SK-N-SH (cell line): ENCODE data around the gene ERBB2. TPM values are rescaled to one million over a fixed set of nuclear protein-coding genes. Genes with fewer than 3 reads are reported as not detected.

ENCODE experiments used
- CTCF ChIA-PET: fragments of 300-600, 350-600 bp; formaldehyde crosslinking; extraction: SDS; loops from one replicate; lab custom pipeline; 2021; lab: Yijun Ruan, JAX
- POLR2A ChIA-PET: fragments of 350-600 bp; sonication (Branson Sonifier 250); formaldehyde crosslinking; extraction: SDS; loops from one replicate; lab custom pipeline; 2020; ENCODE audit warnings: antibody characterized with exemption, inconsistent platforms; lab: Yijun Ruan, JAX
- DNase-seq: peaks from one replicate; pipeline ENCODE4 v3.0.0; 2012
- H2AFZ ChIP-seq: fragments of 200-600 bp; sonication (generic); 2 replicates; pipeline ENCODE4 v1.8.1; 2016; ENCODE audit warnings: antibody characterized with exemption, mild to moderate bottlenecking, low read depth
- H3F3A ChIP-seq: fragments of 200-600 bp; sonication (generic); replicated peaks from 2 replicates; pipeline ENCODE3; 2016; ENCODE audit warnings: antibody characterized with exemption, mild to moderate bottlenecking; ENCODE audit not compliant: insufficient read depth
- H3K27ac ChIP-seq, 2 experiments: fragments of 200-500 bp in 1 of 2; fragments of 200-600 bp in 1 of 2; sonication (Bioruptor generic) in 1 of 2; sonication (generic), shearing (Covaris generic) in 1 of 2; 2 replicates each; pipeline versions ENCODE4 v1.5.1 to v1.6.1; 2014 to 2016; ENCODE audit warnings: low read depth in 2 of 2, inconsistent platforms in 1 of 2, low read length in 1 of 2, mild to moderate bottlenecking in 1 of 2, mixed read lengths in 1 of 2
- H3K27me3 ChIP-seq: fragments of 200-600 bp; sonication (generic), shearing (Covaris generic); 2 replicates; pipeline ENCODE4 v1.6.1; 2016; ENCODE audit warnings: mixed run types; ENCODE audit not compliant: insufficient read depth
- H3K36me3 ChIP-seq, 2 experiments: fragments of 200-500 bp in 1 of 2; fragments of 200-600 bp in 1 of 2; sonication (Bioruptor generic) in 1 of 2; sonication (generic) in 1 of 2; replicated peaks in 1 of 2; 2 replicates each; pipeline versions ENCODE3 to v1.5.1; 2014 to 2016; ENCODE audit warnings: low read length in 1 of 2, mild to moderate bottlenecking in 1 of 2; ENCODE audit not compliant: insufficient read depth in 2 of 2, control insufficient read depth in 1 of 2
- H3K4me1 ChIP-seq, 2 experiments: fragments of 200-500 bp in 1 of 2; fragments of 200-600 bp in 1 of 2; sonication (Bioruptor generic) in 1 of 2; sonication (generic), shearing (Covaris generic) in 1 of 2; 2 replicates each; pipeline versions ENCODE4 v1.5.1 to v1.6.1; 2014 to 2016; ENCODE audit warnings: low read depth in 1 of 2, low read length in 1 of 2, mixed run types in 1 of 2; ENCODE audit not compliant: insufficient read depth in 2 of 2, control insufficient read depth in 1 of 2
- H3K4me2 ChIP-seq: fragments of 200-600 bp; sonication (generic), shearing (Covaris generic); 2 replicates; pipeline ENCODE4 v1.6.1; 2017; ENCODE audit warnings: mixed run types
- H3K4me3 ChIP-seq, 2 experiments: fragments of 200-500 bp in 1 of 2; fragments of 200-600 bp in 1 of 2; sonication (Bioruptor generic) in 1 of 2; sonication (generic), shearing (Covaris generic) in 1 of 2; 2 replicates each; pipeline versions ENCODE4 v1.5.1 to v1.8.1; 2014 to 2016; ENCODE audit warnings: low read depth in 2 of 2, inconsistent platforms in 1 of 2, low read length in 1 of 2, mild to moderate bottlenecking in 1 of 2, mixed read lengths in 1 of 2, moderate library complexity in 1 of 2
- H3K79me2 ChIP-seq: fragments of 200-600 bp; sonication (generic); 2 replicates; pipeline ENCODE4 v1.8.1; 2017; ENCODE audit warnings: mild to moderate bottlenecking; ENCODE audit not compliant: insufficient read depth
- H3K9ac ChIP-seq: fragments of 200-600 bp; sonication (generic); 2 replicates; pipeline ENCODE4 v1.6.1; 2017; ENCODE audit warnings: mixed run types
- H3K9me2 ChIP-seq: fragments of 200-600 bp; sonication (generic); 2 replicates; pipeline ENCODE4 v1.6.1; 2017; ENCODE audit warnings: mixed run types
- H3K9me3 ChIP-seq: fragments of 200-600 bp; sonication (generic); 2 replicates; pipeline ENCODE4 v1.6.1; 2017; ENCODE audit warnings: mixed run types, mild to moderate bottlenecking, moderate library complexity
- H4K20me1 ChIP-seq: fragments of 200-600 bp; sonication (generic); 2 replicates; pipeline ENCODE4 v1.6.1; 2017; ENCODE audit warnings: mild to moderate bottlenecking, mixed run types; ENCODE audit not compliant: insufficient read depth
- CHD2 ChIP-seq: fragments of 150-350 bp; IDR thresholded peaks from 2 replicates; pipeline ENCODE4 v1.6.1; 2018; ENCODE audit warnings: low read length; ENCODE audit not compliant: partially characterized antibody
- ELF1 ChIP-seq: IDR thresholded peaks from 2 replicates; pipeline ENCODE4 v1.4.0; 2012
- EP300 ChIP-seq, 2 experiments: IDR thresholded peaks; 2 replicates each; pipeline versions ENCODE4 v1.4.0 to v1.6.1; 2012; ENCODE audit warnings: borderline replicate concordance in 1 of 2, low read depth in 1 of 2, low read length in 1 of 2
- FOXJ3 ChIP-seq: sonication (generic); formaldehyde crosslinking; IDR thresholded peaks from 2 replicates; pipeline ENCODE4 v1.5.1; 2020; ENCODE audit warnings: mild to moderate bottlenecking, missing genetic modification reagents
- GABPA ChIP-seq: IDR thresholded peaks from 2 replicates; pipeline ENCODE4 v1.4.0; 2012; ENCODE audit warnings: low read depth, mild to moderate bottlenecking
- IRF3 ChIP-seq: fragments of 150-350 bp; IDR thresholded peaks from 2 replicates; pipeline ENCODE4 v1.6.1; 2016; ENCODE audit warnings: mild to moderate bottlenecking, low read depth, low read length
- MEF2A ChIP-seq: IDR thresholded peaks from 2 replicates; pipeline ENCODE4 v1.4.0; 2012; ENCODE audit warnings: low read depth, borderline replicate concordance
- NRF1 ChIP-seq: IDR thresholded peaks from 2 replicates; pipeline ENCODE4 v1.6.1; 2012; ENCODE audit warnings: low read depth, mild to moderate bottlenecking, low read length
- PBX3 ChIP-seq: IDR thresholded peaks from 2 replicates; pipeline ENCODE4; 2012
- RAD21 ChIP-seq: IDR thresholded peaks from 2 replicates; pipeline ENCODE4 v1.6.1; 2012; ENCODE audit warnings: mild to moderate bottlenecking, low read length
- RFX5 ChIP-seq: IDR thresholded peaks from 2 replicates; pipeline ENCODE4 v1.6.1; 2012; ENCODE audit warnings: mild to moderate bottlenecking, improper control_type of control experiment, low read length
- SMC3 ChIP-seq: IDR thresholded peaks from 2 replicates; pipeline ENCODE4 v1.6.1; 2012; ENCODE audit warnings: low read depth, low read length, improper control_type of control experiment
- TAF1 ChIP-seq: IDR thresholded peaks from 2 replicates; pipeline ENCODE4 v1.6.1; 2012; ENCODE audit warnings: low read depth, mild to moderate bottlenecking, low read length, moderate library complexity, borderline replicate concordance
- TCF12 ChIP-seq: IDR thresholded peaks from 2 replicates; pipeline ENCODE4 v1.4.0; 2012
- TEAD4 ChIP-seq: IDR thresholded peaks from 2 replicates; pipeline ENCODE4 v1.4.0; 2012; ENCODE audit warnings: mild to moderate bottlenecking, borderline replicate concordance; ENCODE audit not compliant: insufficient read depth
- YY1 ChIP-seq: IDR thresholded peaks from 2 replicates; pipeline ENCODE4 v1.4.0; 2012; ENCODE audit warnings: low read depth, mild to moderate bottlenecking
- ZBTB33 ChIP-seq: IDR thresholded peaks from 2 replicates; pipeline ENCODE4 v1.4.0; 2012; ENCODE audit warnings: low read depth, borderline replicate concordance
- WGBS: methylation state at CpG from one replicate; pipeline ENCODE4 v1.1.6; 2017; ENCODE audit warnings: low lambda C conversion rate; 5-methylcytosine and 5-hydroxymethylcytosine counted together
- polyA plus RNA-seq, 3 experiments: library from polyadenylated mRNA; depleted of rRNA; stranded (reverse); fragments of >200 nt; gene quantifications; 2 replicates each; pipeline ENCODE4 v1.2.3, GENCODE V29; 2012

ERBB2 gene
- polyA plus RNA-seq, 1 of the 3 experiments (the other 2 are of a cell fraction): 1.9 TPM

- no peaks in the 10 kb centered on the region for H3K9me3 ChIP-seq
- H4K20me1 ChIP-seq: no peaks in the 10 kb centered on the region
- H3K4me2 ChIP-seq: no peak overlapping the region
- no peak overlapping the region for H3K27ac ChIP-seq
- H2AFZ ChIP-seq: no peak overlapping the region
- no peaks in the 10 kb centered on the region for H3K79me2 ChIP-seq
- WGBS: 36% methylated on average over 7 of the region's 7 CpGs
- H3K4me1 ChIP-seq: no peaks in the 10 kb centered on the region
- H3K36me3 ChIP-seq: no peaks in the 10 kb centered on the region
- H3K9me2 ChIP-seq: no peaks in the 10 kb centered on the region
- peaks cover 91% of the 10 kb centered on the region for H3K27me3 ChIP-seq
- ChIA-PET CTCF (no interaction called here), POLR2A (no interaction called here)
- DNase-seq: no peak
- no peak overlapping the region for H3K9ac ChIP-seq
- no peak for TF ChIP-seq PBX3
- TF ChIP-seq CHD2: no peak
- no peak for TF ChIP-seq IRF3
- no peak for TF ChIP-seq TCF12
- no peak for TF ChIP-seq GABPA
- TF ChIP-seq NRF1: no peak
- TF ChIP-seq FOXJ3: no peak
- no peak for TF ChIP-seq RAD21
- TF ChIP-seq MEF2A: no peak
- no peak for TF ChIP-seq TAF1
- no peak for TF ChIP-seq ELF1
- TF ChIP-seq YY1: no peak
- TF ChIP-seq RFX5: no peak
- TF ChIP-seq EP300 (IDR thresholded peaks at IDR 0.05; ENCODE audit: borderline replicate concordance in 1 of 2, low read depth in 1 of 2, low read length in 1 of 2): no peak
- no peak for TF ChIP-seq SMC3
- no peak for TF ChIP-seq TEAD4
- TF ChIP-seq ZBTB33: no peak
- no peaks in the 10 kb centered on the region for H3F3A ChIP-seq
- H3K4me3 ChIP-seq: no peak overlapping the region
Measured at GRCh38 chr17:39772987-39773934, 73.4 kb downstream of the ERBB2 start.
